ENCODE data around the gene GOSR2. TPM values are rescaled to one million over a fixed set of nuclear protein-coding genes. Genes with fewer than 3 reads are reported as not detected.
A peak's percentile ranks its signal among the peaks of the same experiment; 100 is the strongest.

The GOSR2 gene
- total RNA-seq, 1 experiment from 2014 or later: 53.5 TPM

DNA sequence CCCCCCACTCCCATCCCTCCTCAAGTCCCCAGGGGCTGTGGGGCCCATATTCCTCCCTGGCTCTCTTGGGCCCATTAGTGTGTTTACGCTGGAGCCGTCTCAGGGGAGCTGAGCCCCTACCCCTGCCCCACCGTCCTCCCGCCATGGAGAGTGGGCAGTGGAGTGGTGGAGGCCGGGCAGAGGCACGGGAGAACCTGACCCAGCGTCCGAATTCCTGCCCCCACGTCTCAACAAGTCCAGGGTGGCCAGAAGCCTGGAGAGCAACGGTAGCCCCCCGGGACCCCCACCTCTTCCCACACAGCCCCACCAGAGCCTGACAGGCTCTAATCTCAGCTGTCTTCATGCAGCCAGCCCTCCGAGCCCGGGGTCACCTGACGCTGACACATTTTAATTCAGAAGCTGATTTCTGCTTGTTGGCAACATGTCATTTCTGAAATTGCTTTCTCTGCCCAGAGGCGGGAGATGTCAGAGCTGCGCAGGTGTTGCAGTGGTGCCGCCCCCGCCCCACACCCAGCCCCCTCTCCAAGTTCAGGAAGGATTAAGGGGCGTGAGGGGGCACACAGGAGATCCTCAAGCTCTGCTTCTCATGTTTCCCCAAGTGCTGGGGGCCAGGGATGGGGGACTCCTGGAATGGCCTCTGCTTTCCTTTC lies 39.0 kb upstream of the GOSR2 start:
- Histone ChIP-seq H3K23ac (ENCODE audit: insufficient read length, low read depth, low read length) (no peak overlapping the region), H2BK20ac (ENCODE audit: low read depth, low read length, poor library complexity, severe bottlenecking) (no peak overlapping the region), H4K8ac (replicated peaks; ENCODE audit: insufficient read length, low read depth, low read length) (no peak overlapping the region), H3K9me3 (ENCODE audit: control insufficient read depth, low read depth, low read length) (no peaks in the 10 kb centered on the region), H2BK120ac (ENCODE audit: low read depth, low read length, poor library complexity, severe bottlenecking) (no peak overlapping the region), H2AK5ac (ENCODE audit: insufficient read length, low read length) (no peak overlapping the region), H3K4ac (ENCODE audit: low read depth, low read length) (no peak overlapping the region), H2AFZ (ENCODE audit: low read length) (no peak overlapping the region), H3K9ac (ENCODE audit: extremely low read depth, insufficient read length, low read length) (no peak overlapping the region), H3K4me1 (ENCODE audit: insufficient read depth, low read length) (no peaks in the 10 kb centered on the region), H3T11ph (ENCODE audit: low read length) (no peak overlapping the region), H4K5ac (ENCODE audit: insufficient read length, low read depth, low read length) (no peak overlapping the region), H4K91ac (ENCODE audit: insufficient read length, low read depth, low read length) (no peak overlapping the region), H2BK12ac (ENCODE audit: insufficient read length, low read depth, low read length) (no peak overlapping the region), H2BK15ac (ENCODE audit: low read depth, low read length) (no peak overlapping the region), H3K27me3 (ENCODE audit: insufficient read depth, low read length) (no peaks in the 10 kb centered on the region), H3K14ac (ENCODE audit: insufficient read depth, low read length) (no peak overlapping the region), H3K18ac (ENCODE audit: insufficient read length, low read depth, low read length) (no peak overlapping the region), H4K20me1 (ENCODE audit: control insufficient read depth, insufficient read depth, insufficient read length) (no peaks in the 10 kb centered on the region), H3K27ac (ENCODE audit: insufficient read length, low read depth, low read length) (no peak overlapping the region), H3K56ac (ENCODE audit: insufficient read length, low read depth, low read length) (no peak overlapping the region), H3K23me2 (ENCODE audit: insufficient read length, low read depth, low read length, poor library complexity, severe bottlenecking) (no peaks in the 10 kb centered on the region), H3K79me1 (ENCODE audit: insufficient read depth, low read depth, low read length, poor library complexity, severe bottlenecking) (no peaks in the 10 kb centered on the region), H2BK5ac (ENCODE audit: insufficient read length, low read length) (no peak overlapping the region), H3K79me2 (ENCODE audit: insufficient read depth, low read length) (no peaks in the 10 kb centered on the region), H3K4me2 (ENCODE audit: insufficient read depth, insufficient read length, low read length) (no peak overlapping the region)
- no peak for DNase-seq
- no peak for TF ChIP-seq CTCF (conservative IDR thresholded peaks at IDR 0.05)
- Mint-ChIP-seq H3K27ac (peak overlapping the region in 1 of 3 experiments; percentile 46; a peak in 1 of 7 replicates), H3K4me3 (no peak overlapping the region), H3K27me3 (ENCODE audit: low read depth) (peaks cover 8% of the 10 kb centered on the region), H3K36me3 (ENCODE audit: insufficient read depth in 1 of 3, low read depth in 3 of 3) (no peaks in the 10 kb centered on the region), H3K9me3 (no peaks in the 10 kb centered on the region), H3K4me1 (peaks cover 2 to 5% of the 10 kb centered on the region in 2 experiments)
- WGBS (ENCODE audit: extremely low coverage, insufficient read length, low lambda C conversion rate): no CpG with 5 or more reads among the region's 19 CpGs

All from H9 (cell line).